ENCODE data around the gene LENEP.
"Not testable (repeated sequence)": the region's sequence is repeated elsewhere in the genome, so short reads cannot be mapped to it uniquely, and the experiment has no call there.

Gene LENEP

DNA sequence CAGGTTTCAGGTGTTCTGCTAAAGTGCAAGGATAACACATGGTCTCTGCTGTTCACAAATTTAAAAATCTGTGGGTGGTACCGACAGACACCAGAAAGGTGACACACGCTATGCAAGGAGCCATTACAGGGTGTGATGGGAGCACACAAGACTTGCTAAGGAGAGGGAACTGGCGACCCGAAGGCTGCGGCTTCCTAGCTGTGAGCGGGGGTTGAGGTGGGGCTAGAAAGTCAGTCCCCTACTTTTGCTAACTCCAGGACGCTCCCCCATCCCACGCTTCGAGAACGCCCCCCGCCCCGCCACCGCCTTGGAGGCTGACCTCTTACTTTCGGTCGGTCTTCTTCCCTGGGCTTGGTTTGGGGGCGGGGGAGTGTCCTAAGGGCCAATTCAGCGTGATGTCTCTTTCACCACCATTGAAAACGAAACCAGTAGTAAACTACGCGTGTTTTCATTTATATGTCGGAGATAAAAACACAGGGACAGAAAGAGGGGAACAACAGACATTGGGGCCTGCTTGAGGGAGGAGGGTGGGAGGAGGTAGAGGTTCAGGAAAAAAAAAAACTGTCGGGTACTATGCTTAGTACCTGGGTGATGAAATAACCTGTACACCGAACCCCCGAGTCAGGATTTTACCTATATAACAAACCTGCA, 17.9 kb upstream of the LENEP start:
- no peak for DNase-seq (ENCODE audit: low read depth)

DNA sequence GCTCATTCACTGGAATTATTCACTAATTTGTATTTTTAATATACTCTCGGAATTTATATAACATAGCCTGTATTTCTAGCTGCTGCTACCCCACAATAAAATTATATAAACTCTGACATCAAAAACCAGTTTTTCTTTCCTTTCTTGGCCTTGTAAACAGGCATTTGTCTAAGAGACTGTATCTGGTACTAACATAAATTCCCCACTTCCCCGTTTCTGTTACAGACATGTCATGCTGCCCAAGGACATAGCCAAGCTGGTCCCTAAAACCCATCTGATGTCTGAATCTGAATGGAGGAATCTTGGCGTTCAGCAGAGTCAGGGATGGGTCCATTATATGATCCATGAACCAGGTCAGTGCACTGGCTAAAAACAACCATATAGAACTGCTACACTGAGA, 15.6 kb upstream of the LENEP start:
- not testable (repeated sequence) for DNase-seq (ENCODE audit: low read depth)

DNA sequence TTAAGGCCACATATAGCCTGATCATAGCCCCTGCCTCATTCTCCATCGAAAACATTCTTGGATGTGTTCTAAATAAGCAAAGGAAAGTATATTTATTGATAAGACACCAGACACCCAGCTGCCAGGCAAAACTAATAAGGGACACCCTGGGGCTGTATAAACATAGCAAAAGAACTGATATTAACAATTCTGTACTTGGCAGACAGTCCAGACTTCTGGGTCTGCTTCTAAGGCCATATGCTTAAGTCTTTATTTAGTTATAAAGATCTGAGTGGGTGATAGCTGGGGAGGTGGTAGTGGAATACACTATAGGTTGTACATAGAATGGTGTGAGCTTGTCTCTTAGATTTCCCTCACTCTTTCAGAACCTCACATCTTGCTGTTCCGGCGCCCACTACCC, 15.0 kb upstream of the LENEP start:
- no peak for DNase-seq (ENCODE audit: low read depth)

GRCh38 chr1:154982341-154982740, 11.0 kb upstream of the LENEP start:
- no peak for DNase-seq (ENCODE audit: low read depth)

DNA sequence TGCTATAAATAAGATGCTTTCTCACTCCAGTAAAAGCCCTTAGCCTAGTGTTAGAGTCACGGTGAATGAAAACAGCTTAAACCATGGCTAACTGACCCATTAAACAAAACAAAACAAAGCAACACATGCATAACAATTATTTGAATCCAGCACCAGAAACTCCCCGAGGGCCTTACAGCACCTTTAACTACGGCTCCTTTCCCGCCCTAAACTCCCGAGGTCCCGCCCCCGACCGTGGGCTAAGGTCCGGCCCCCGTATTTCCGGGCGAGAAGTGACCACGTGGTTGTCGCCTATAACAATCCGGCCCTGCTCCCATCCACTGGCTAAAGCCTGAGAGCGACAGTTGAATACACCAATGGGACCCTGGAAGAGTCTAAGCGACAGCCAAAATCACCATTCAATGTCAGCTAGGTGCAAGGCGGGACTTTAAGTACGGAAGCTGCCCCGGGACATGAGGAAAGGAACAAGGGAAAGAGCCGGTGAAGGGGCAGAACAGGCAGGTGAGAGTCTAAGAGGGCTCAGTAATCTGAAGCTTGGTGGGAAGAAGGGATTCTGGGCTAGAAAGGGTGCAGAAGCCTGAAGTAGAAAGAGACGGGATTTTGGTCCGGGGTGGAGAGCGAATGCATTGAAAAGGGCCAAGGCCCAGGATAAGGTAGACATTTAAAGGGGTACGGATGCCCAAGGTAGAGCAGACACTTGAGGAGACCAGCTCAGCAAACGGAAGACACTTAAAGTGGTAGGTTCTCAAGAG, 10.3 kb upstream of the LENEP start, which contains the start of gene FLAD1:
FLAD1 (plus strand) TSS at position 448 of the 752 bp plus-strand sequence. CDS start 351 bp downstream, outside the sequence.
- peak; percentile 99 for DNase-seq (ENCODE audit: low read depth)

DNA sequence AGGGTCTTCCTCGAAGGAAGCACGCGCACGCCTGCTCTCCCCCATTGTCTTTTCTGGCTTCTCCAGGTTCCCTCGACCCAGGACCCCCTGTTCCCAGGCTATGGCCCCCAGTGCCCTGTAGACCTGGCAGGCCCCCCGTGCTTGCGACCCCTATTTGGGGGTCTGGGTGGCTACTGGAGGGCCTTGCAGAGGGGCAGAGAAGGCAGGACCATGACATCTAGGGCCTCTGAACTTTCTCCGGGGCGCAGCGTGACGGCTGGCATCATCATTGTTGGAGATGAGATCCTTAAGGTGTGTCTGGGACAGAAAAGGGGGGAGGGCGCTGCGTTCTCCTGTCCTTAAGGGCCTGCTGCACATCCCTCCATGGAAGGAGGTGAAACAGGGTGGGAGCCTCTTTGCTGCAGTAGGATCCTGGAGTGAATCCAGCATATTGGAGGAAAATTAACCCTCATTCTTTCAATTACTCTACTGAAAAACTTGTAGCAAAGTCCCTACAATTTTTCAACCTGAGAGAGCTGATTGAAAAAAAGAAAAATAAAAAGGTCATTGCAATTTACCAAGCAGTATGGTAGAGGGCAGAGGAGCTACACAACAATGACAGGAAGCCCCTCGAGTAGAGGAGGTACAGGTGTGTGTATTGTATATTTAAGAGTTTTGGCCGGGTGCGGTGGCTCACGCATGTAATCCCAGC, 9.5 kb upstream of the LENEP start:
- no peak for DNase-seq (ENCODE audit: low read depth)

DNA sequence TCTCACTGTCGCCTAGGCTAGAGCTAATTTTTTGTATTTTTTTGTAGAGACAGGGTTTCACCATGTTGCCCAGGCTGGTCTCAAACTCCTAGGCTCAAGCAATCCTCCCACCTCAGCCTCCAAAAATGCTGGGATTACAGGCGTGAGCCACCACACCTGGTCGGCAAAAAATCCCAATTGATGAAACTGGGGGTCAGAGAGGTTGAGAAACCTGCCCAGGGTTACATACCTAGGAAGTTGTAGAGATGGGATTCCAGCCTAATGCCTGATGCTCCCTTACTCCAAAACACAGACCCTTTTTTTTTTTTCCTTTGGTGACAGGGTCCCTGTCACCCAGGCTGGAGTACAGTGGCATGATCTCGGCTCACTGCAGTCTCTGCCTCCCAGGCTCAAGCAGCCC, 6.7 kb upstream of the LENEP start:
- not testable (repeated sequence) for DNase-seq (ENCODE audit: low read depth)

DNA sequence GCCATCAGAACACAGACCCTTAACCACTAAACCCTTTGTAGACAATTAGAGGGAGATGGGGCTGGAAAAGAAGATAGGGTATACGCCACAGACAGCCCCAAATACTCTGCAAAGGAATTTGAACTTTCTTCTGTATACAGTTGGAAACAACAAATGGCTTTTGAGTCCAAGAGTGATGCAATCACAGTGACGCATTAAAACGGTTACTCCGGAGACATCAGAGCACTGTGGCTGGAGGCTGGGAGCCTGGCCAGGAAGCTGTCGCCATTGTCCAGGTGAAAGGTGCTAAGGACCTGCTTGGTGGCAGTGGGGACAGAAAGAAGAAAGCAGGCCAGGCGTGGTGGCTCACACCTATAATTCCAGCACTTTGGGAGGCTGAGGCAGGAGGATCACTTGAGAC, 6.1 kb upstream of the LENEP start:
- DNase-seq (ENCODE audit: low read depth) = no peak

GRCh38 chr1:154988058-154988954, 5.1 kb upstream of the LENEP start:
- DNase-seq (ENCODE audit: low read depth) = no peak

DNA sequence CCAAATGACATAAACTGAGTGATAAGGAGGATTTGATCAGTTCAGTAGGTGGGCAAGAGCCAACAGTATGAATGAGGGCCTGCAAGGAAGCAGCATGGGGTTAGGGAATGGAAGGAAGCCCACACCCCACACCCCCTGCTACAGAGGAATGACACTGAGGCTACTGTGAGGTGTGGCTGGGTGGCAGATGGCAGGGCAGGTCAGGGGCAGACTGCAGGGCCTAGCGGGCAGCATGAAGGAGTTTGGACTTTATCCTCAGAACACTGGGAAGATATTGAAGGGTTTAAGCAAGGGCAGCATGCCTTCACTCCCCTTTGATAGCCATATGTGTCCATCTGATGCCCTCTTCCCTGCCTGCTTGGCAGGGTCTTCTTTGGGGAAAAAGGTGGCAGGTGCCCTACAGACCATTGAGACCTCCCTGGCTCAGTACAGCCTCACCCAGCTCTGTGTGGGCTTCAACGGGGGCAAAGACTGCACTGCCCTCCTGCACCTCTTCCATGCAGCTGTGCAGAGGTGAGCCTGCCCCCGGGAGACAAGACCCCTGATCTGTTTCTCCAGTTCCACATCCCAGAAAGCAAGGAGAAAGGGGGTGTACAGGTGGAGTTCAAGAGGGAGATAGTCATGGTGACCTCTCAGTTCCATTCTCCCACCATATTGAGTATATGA, 4.1 kb upstream of the LENEP start:
- DNase-seq (ENCODE audit: low read depth) = no peak

- no peak for DNase-seq (ENCODE audit: low read depth)
These were observed 3.1 kb upstream of the LENEP start for GRCh38 chr1:154990276-154990675.

- DNase-seq (ENCODE audit: low read depth) = no peak
These were observed 440 bp upstream of the LENEP start for GRCh38 chr1:154992721-154993571.

DNA sequence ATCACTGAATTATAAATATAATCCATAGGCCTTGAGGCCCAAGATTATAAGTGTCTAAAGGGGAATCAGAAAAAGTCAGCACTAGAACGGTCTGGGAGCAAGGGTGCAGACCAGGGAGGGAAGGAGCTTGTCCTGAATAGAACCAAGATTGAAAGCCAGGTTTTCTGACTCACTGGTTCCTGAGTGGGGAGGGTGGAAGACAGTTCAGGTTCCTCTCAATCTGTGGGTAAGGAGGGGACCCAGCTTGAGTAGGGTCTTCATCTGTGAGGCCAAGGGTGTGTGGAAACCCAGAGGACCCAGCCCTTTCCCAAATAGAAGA, 842 bp downstream of the LENEP start:
- DNase-seq (ENCODE audit: low read depth) = no peak

GRCh38 chr1:154994591-154994990, 1.2 kb downstream of the LENEP start:
- DNase-seq (ENCODE audit: low read depth) = no peak

GRCh38 chr1:154995301-154995983, 2.1 kb downstream of the LENEP start:
- DNase-seq (ENCODE audit: low read depth) = not testable (repeated sequence)

- no peak for DNase-seq (ENCODE audit: low read depth)
These were observed 3.7 kb downstream of the LENEP start for GRCh38 chr1:154996966-154997701.

GRCh38 chr1:154998201-154998780, 4.9 kb downstream of the LENEP start:
- no peak for DNase-seq (ENCODE audit: low read depth)

DNA sequence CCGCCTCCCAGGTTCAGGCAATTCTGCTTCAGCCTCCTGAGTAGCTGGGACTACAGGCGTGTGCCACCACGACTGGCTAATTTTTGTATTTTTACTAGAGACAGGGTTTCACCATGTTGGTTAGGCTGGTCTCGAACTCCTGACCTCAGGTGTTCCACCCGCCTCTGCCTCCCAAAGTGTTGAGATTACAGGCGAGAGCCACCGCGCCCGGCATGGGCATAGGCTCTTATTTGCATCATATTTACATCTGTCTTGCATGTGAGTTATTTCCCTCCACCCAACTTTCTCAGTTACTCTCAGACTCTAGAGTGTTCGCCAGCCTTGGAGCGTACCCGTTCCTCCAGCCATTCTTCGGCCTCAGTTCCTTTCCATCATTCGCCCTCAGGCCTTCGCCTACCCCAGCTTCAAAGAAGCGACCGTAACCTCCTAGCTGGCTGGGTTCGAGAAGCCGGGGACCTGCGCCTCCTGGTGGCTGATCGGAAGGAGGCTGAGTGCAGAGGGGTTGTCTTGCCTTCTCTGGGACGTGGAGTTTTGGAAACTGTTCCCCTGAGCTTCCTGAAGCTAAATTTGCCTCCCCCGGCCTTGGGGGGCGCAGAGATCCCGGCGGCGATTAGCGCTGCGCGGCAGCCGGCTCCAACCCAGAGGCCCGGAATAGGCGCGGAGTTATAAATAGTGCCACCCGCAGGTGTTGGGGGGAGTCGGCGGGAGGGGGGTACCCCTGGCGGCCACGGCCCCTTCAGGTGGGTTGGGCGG, 5.6 kb downstream of the LENEP start:
- DNase-seq (ENCODE audit: low read depth) = no peak
